Measurements from ENCODE around the gene PON2.

Gene PON2

GRCh38 chr7:95411666-95412065 is 23.2 kb downstream of the PON2 start:
- H3K27ac ChIP-seq: no peak overlapping the region
- POLR2A ChIA-PET (ENCODE audit: low non-redundant PET): no interaction called here
- DNase-seq (ENCODE audit: low spot score): no peak
- CTCF ChIA-PET: no interaction called here
- no peak for TF ChIP-seq CTCF (conservative IDR thresholded peaks at IDR 0.05; ENCODE audit: low read depth)

- CTCF ChIA-PET: no interaction called here
- POLR2A ChIA-PET (ENCODE audit: low non-redundant PET): no interaction called here
- DNase-seq (ENCODE audit: low spot score): no peak
- TF ChIP-seq CTCF (conservative IDR thresholded peaks at IDR 0.05; ENCODE audit: low read depth): no peak
- H3K27ac ChIP-seq: no peak overlapping the region
These were observed 23.8 kb downstream of the PON2 start for GRCh38 chr7:95411036-95411435.

GRCh38 chr7:95407751-95408150 is 27.1 kb downstream of the PON2 start:
- no peak for DNase-seq (ENCODE audit: low spot score)
- ChIA-PET CTCF (interaction anchor here (0.5 kb wide), 1 partner anchor 279 kb away, joined by 4 read pairs; no protein-coding TSS in a partner anchor), POLR2A (ENCODE audit: low non-redundant PET) (interaction anchor here (0.5 kb wide), 1 partner anchor 28 kb away, joined by 10 read pairs; no protein-coding TSS in a partner anchor)
- no peak for TF ChIP-seq CTCF (conservative IDR thresholded peaks at IDR 0.05; ENCODE audit: low read depth)
- H3K27ac ChIP-seq: no peak overlapping the region

- POLR2A ChIA-PET (ENCODE audit: low non-redundant PET): no interaction called here
These were observed 29.0 kb downstream of the PON2 start for GRCh38 chr7:95405800-95406199.

GRCh38 chr7:95405208-95405607 is 29.6 kb downstream of the PON2 start:
- POLR2A ChIA-PET (ENCODE audit: low non-redundant PET): no interaction called here
- CTCF ChIA-PET: interaction anchor here (0.7 kb wide), 1 partner anchor 109 kb away, joined by 3 read pairs; no protein-coding TSS in a partner anchor
- no peak for DNase-seq (ENCODE audit: low spot score)
- no peak overlapping the region for H3K27ac ChIP-seq
- no peak for TF ChIP-seq CTCF (conservative IDR thresholded peaks at IDR 0.05; ENCODE audit: low read depth)

More at GRCh38 chr7:95405800-95406199, 29.0 kb downstream of the PON2 start:
- CTCF ChIA-PET: interaction anchor here (0.7 to 1.8 kb wide), 3 partner anchors 10 to 109 kb away, joined by 3 to 8 read pairs (median 3); partner anchors contain the start of gene PON3
- H3K27ac ChIP-seq: no peak overlapping the region
- no peak for DNase-seq (ENCODE audit: low spot score)
- no peak for TF ChIP-seq CTCF (conservative IDR thresholded peaks at IDR 0.05; ENCODE audit: low read depth)

- no peak for DNase-seq (ENCODE audit: low spot score)
- H3K27ac ChIP-seq: no peak overlapping the region
- ChIA-PET POLR2A (ENCODE audit: low non-redundant PET) (no interaction called here), CTCF (no interaction called here)
- TF ChIP-seq CTCF (conservative IDR thresholded peaks at IDR 0.05; ENCODE audit: low read depth): no peak
These were observed 30.4 kb downstream of the PON2 start for GRCh38 chr7:95404316-95404865.

All from RWPE1 (cell line).